ENCODE data around the gene ITGBL1. TPM values are rescaled to one million over a fixed set of nuclear protein-coding genes. Genes with fewer than 3 reads are reported as not detected.

ITGBL1 gene
- total RNA-seq, 1 experiment from 2014 or later, result 0.22 TPM

DNA sequence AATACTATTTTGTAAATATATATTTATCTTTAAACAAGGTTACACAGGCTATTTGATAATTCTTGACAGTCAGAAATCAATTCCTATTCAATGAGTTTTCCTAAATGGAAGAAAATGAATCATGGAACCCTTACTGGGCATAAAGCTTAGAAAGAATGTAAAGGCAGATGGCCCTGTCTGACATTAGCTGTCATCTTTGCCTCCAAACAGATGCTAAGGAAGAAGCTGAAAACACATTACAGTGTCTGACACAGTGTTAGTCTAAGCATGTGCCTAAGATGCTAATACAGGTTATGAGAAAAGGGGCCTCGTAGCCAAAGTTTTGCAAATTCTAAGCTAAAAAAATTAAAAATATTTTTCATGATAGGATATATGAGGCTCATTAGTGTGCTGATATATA lies 112.8 kb downstream of the ITGBL1 start:
- no peak for TF ChIP-seq SOX15 (CRISPR knock-in tag; IDR thresholded peaks at IDR 0.05)
- POLR2A ChIA-PET, result no interaction called here
- DNase-seq (ENCODE audit: low spot score) (no peak), ATAC-seq (no peak)
- Mint-ChIP-seq H3K36me3 (no peaks in the 10 kb centered on the region), H3K9me3 (no peaks in the 10 kb centered on the region), H3K4me3 (no peak overlapping the region), H3K27me3 (ENCODE audit: low read depth) (no peaks in the 10 kb centered on the region), H3K4me1 (no peaks in the 10 kb centered on the region; the same call in 1 of the 2 replicates), H3K27ac (no peak overlapping the region)
- CTCF ChIA-PET, result no interaction called here

DNA sequence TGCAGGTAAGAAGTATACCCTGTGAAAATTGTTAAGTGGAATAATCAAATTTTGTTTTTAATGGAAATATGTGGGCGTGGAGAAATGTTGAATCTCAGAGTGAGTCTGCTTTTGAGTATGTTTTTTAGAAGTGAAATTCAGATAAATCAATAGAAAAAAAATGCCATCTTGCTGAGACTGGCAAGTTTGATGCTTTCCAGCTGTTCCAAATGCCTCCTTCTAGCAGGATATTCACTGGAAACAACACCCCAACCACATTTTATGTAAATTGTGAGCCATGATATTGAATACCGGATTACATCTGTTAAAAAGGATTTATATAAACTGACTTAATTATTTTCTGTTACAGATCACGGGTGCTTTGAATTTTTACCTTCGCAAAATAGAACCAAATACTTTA lies 115.4 kb downstream of the ITGBL1 start:
- Mint-ChIP-seq H3K27ac (no peak overlapping the region), H3K36me3 (no peaks in the 10 kb centered on the region), H3K9me3 (no peaks in the 10 kb centered on the region), H3K4me1 (no peaks in the 10 kb centered on the region), H3K27me3 (ENCODE audit: low read depth) (no peaks in the 10 kb centered on the region), H3K4me3 (no peak overlapping the region)
- ATAC-seq (no peak), DNase-seq (ENCODE audit: low spot score) (no peak)
- ChIA-PET CTCF (no interaction called here), POLR2A (no interaction called here)
- TF ChIP-seq, protein P1, sequence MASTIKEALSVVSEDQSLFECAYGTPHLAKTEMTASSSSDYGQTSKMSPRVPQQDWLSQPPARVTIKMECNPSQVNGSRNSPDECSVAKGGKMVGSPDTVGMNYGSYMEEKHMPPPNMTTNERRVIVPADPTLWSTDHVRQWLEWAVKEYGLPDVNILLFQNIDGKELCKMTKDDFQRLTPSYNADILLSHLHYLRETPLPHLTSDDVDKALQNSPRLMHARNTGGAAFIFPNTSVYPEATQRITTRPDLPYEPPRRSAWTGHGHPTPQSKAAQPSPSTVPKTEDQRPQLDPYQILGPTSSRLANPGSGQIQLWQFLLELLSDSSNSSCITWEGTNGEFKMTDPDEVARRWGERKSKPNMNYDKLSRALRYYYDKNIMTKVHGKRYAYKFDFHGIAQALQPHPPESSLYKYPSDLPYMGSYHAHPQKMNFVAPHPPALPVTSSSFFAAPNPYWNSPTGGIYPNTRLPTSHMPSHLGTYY (CRISPR knock-in tag; IDR thresholded peaks at IDR 0.05), result no peak
- TF ChIP-seq, protein P2, sequence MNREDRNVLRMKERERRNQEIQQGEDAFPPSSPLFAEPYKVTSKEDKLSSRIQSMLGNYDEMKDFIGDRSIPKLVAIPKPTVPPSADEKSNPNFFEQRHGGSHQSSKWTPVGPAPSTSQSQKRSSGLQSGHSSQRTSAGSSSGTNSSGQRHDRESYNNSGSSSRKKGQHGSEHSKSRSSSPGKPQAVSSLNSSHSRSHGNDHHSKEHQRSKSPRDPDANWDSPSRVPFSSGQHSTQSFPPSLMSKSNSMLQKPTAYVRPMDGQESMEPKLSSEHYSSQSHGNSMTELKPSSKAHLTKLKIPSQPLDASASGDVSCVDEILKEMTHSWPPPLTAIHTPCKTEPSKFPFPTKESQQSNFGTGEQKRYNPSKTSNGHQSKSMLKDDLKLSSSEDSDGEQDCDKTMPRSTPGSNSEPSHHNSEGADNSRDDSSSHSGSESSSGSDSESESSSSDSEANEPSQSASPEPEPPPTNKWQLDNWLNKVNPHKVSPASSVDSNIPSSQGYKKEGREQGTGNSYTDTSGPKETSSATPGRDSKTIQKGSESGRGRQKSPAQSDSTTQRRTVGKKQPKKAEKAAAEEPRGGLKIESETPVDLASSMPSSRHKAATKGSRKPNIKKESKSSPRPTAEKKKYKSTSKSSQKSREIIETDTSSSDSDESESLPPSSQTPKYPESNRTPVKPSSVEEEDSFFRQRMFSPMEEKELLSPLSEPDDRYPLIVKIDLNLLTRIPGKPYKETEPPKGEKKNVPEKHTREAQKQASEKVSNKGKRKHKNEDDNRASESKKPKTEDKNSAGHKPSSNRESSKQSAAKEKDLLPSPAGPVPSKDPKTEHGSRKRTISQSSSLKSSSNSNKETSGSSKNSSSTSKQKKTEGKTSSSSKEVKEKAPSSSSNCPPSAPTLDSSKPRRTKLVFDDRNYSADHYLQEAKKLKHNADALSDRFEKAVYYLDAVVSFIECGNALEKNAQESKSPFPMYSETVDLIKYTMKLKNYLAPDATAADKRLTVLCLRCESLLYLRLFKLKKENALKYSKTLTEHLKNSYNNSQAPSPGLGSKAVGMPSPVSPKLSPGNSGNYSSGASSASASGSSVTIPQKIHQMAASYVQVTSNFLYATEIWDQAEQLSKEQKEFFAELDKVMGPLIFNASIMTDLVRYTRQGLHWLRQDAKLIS (CRISPR knock-in tag; IDR thresholded peaks at IDR 0.05; ENCODE audit: borderline replicate concordance), result no peak
- TF ChIP-seq ZNF416 (CRISPR knock-in tag; IDR thresholded peaks at IDR 0.05), result no peak

DNA sequence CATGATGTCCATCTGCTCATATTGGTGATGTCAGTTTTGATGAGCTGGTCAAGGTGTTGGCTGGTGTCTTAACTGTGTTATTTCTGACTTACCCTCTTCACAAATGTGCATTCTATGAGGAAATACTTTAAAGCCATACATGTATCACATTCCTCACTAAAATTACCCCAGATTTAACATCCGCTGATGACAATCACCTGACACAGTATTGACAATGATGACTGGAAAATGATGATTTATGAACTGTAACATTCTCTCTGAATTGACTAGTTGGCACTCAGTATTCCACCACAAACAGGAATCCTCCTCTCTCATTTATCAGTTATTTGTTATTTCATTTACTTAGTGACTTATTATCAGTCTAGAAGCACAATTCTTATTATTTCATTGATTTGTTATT lies 117.3 kb downstream of the ITGBL1 start:
- no peak overlapping the region for H3K4me3 Mint-ChIP-seq
- no peaks in the 10 kb centered on the region for H3K36me3 Mint-ChIP-seq
- no peaks in the 10 kb centered on the region for H3K27me3 Mint-ChIP-seq (ENCODE audit: low read depth)

DNA sequence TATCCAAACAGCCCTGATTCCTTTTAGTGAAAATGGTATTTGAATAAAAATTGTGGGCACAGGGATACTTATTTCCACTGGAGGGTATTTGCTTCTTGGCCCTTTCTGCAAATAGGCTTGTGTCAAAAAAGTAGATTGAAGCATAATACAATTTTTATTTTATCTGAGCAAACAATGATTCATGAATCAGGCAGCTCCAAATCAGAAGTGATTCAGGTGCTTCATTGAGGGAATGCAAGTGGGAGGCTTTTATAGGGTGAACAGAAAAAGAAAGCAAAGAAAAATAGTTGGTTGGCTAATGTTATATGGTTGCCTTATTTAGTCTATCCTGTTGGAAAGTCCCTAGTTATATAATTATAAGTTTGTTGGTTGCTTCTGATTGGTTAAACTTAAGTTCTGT lies 117.9 kb downstream of the ITGBL1 start:
- DNase-seq (ENCODE audit: low spot score) (no peak), ATAC-seq (no peak)
- Mint-ChIP-seq H3K27ac (no peak overlapping the region), H3K36me3 (no peaks in the 10 kb centered on the region), H3K27me3 (ENCODE audit: low read depth) (no peaks in the 10 kb centered on the region), H3K4me1 (no peaks in the 10 kb centered on the region), H3K4me3 (no peak overlapping the region), H3K9me3 (no peaks in the 10 kb centered on the region)
- ChIA-PET POLR2A (no interaction called here), CTCF (no interaction called here)
- TF ChIP-seq CREB1 (CRISPR knock-in tag; IDR thresholded peaks at IDR 0.05) (no peak), ZNF396 (CRISPR knock-in tag; IDR thresholded peaks at IDR 0.05; ENCODE audit: borderline replicate concordance) (no peak), OVOL2 (CRISPR knock-in tag; IDR thresholded peaks at IDR 0.05; ENCODE audit: borderline replicate concordance) (no peak), FOXK1 (CRISPR knock-in tag; IDR thresholded peaks at IDR 0.05) (no peak), NFYB (CRISPR knock-in tag; conservative IDR thresholded peaks at IDR 0.05; ENCODE audit: low read depth) (no peak)
- TF ChIP-seq, protein P3, sequence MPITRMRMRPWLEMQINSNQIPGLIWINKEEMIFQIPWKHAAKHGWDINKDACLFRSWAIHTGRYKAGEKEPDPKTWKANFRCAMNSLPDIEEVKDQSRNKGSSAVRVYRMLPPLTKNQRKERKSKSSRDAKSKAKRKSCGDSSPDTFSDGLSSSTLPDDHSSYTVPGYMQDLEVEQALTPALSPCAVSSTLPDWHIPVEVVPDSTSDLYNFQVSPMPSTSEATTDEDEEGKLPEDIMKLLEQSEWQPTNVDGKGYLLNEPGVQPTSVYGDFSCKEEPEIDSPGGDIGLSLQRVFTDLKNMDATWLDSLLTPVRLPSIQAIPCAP (CRISPR knock-in tag; IDR thresholded peaks at IDR 0.05), result no peak
- TF ChIP-seq, protein P4, sequence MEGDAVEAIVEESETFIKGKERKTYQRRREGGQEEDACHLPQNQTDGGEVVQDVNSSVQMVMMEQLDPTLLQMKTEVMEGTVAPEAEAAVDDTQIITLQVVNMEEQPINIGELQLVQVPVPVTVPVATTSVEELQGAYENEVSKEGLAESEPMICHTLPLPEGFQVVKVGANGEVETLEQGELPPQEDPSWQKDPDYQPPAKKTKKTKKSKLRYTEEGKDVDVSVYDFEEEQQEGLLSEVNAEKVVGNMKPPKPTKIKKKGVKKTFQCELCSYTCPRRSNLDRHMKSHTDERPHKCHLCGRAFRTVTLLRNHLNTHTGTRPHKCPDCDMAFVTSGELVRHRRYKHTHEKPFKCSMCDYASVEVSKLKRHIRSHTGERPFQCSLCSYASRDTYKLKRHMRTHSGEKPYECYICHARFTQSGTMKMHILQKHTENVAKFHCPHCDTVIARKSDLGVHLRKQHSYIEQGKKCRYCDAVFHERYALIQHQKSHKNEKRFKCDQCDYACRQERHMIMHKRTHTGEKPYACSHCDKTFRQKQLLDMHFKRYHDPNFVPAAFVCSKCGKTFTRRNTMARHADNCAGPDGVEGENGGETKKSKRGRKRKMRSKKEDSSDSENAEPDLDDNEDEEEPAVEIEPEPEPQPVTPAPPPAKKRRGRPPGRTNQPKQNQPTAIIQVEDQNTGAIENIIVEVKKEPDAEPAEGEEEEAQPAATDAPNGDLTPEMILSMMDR (IDR thresholded peaks at IDR 0.05), result no peak

More for the DNA sequence above, 117.3 kb downstream of the ITGBL1 start:
- Mint-ChIP-seq H3K9me3 (no peaks in the 10 kb centered on the region), H3K4me1 (no peaks in the 10 kb centered on the region), H3K27ac (no peak overlapping the region)
- no peak for ATAC-seq
- CTCF ChIA-PET, result no interaction called here
- DNase-seq (ENCODE audit: low spot score), result no peak
- POLR2A ChIA-PET, result no interaction called here
- TF ChIP-seq, protein P5, sequence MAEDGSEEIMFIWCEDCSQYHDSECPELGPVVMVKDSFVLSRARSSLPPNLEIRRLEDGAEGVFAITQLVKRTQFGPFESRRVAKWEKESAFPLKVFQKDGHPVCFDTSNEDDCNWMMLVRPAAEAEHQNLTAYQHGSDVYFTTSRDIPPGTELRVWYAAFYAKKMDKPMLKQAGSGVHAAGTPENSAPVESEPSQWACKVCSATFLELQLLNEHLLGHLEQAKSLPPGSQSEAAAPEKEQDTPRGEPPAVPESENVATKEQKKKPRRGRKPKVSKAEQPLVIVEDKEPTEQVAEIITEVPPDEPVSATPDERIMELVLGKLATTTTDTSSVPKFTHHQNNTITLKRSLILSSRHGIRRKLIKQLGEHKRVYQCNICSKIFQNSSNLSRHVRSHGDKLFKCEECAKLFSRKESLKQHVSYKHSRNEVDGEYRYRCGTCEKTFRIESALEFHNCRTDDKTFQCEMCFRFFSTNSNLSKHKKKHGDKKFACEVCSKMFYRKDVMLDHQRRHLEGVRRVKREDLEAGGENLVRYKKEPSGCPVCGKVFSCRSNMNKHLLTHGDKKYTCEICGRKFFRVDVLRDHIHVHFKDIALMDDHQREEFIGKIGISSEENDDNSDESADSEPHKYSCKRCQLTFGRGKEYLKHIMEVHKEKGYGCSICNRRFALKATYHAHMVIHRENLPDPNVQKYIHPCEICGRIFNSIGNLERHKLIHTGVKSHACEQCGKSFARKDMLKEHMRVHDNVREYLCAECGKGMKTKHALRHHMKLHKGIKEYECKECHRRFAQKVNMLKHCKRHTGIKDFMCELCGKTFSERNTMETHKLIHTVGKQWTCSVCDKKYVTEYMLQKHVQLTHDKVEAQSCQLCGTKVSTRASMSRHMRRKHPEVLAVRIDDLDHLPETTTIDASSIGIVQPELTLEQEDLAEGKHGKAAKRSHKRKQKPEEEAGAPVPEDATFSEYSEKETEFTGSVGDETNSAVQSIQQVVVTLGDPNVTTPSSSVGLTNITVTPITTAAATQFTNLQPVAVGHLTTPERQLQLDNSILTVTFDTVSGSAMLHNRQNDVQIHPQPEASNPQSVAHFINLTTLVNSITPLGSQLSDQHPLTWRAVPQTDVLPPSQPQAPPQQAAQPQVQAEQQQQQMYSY (CRISPR knock-in tag; IDR thresholded peaks at IDR 0.05), result no peak
- no peak for TF ChIP-seq ZNF671 (CRISPR knock-in tag; IDR thresholded peaks at IDR 0.05)
- TF ChIP-seq TEAD1 (CRISPR knock-in tag; IDR thresholded peaks at IDR 0.05), result no peak
